Psoas muscle (tissue), 8 donors: ENCODE data around the gene TSPAN9. TPM values are rescaled to one million over a fixed set of nuclear protein-coding genes. Genes with fewer than 3 reads are reported as not detected.

Experiments
- ATAC-seq, 4 donors: fragments of 200-7000 bp; cut with Tn5 transposase; one replicate each; pipeline ENCODE4 v1.9.1; 2020; ENCODE audit warnings: moderate library complexity in 3 of 4, mild to moderate bottlenecking in 2 of 4
- DNase-seq, 2 donors: peaks; one replicate each; pipeline ENCODE4 v3.0.0-alpha.2; 2020
- H3K27ac ChIP-seq: fragments of 200-600 bp; one replicate; pipeline ENCODE4 v1.8.0; 2022
- H3K27me3 ChIP-seq, 3 donors: fragments of 200-600 bp in 1 of 3; one replicate each; pipeline versions ENCODE4 v1.6.1 to v1.8.0; 2013 to 2022; ENCODE audit warnings: low read length in 2 of 3, mild to moderate bottlenecking in 2 of 3, moderate library complexity in 1 of 3; ENCODE audit not compliant: insufficient read depth in 3 of 3
- H3K36me3 ChIP-seq, 2 donors: fragments of 200-600 bp in 1 of 2; one replicate each; pipeline versions ENCODE4 v1.6.1 to v1.8.0; 2013 to 2022; ENCODE audit warnings: low read depth in 1 of 2, mild to moderate bottlenecking in 1 of 2, moderate library complexity in 1 of 2; ENCODE audit not compliant: insufficient read depth in 1 of 2
- H3K4me1 ChIP-seq: fragments of 200-600 bp; one replicate; pipeline ENCODE4 v1.8.0; 2022
- H3K4me3 ChIP-seq: fragments of 200-600 bp; one replicate; pipeline ENCODE4 v1.8.0; 2022; ENCODE audit warnings: mild to moderate bottlenecking
- H3K9me3 ChIP-seq: fragments of 200-600 bp; one replicate; pipeline ENCODE4 v1.8.0; 2022
- CTCF ChIP-seq: fragments of 200-600 bp; IDR thresholded peaks from one replicate; pipeline ENCODE4 v1.8.0; 2022; ENCODE audit warnings: antibody characterized with exemption
- WGBS, 3 donors: extraction: QIAGEN DNeasy Blood & Tissue Kit; methylation state at CpG; one replicate each; pipeline versions ENCODE4 v1.1.6 to v1.1.7; 2013; 5-methylcytosine and 5-hydroxymethylcytosine counted together
- intact Hi-C, 2 donors: fragments of 100-400 bp; cut with DNase I; formaldehyde crosslinking; loops; one replicate each; pipeline versions ENCODE4 v1.11.0 to v1.14.2; 2022
- polyA plus RNA-seq, 3 donors: library from polyadenylated mRNA; stranded (reverse); fragments of 200-250 nt; gene quantifications; one replicate each; pipeline ENCODE4 v1.2.3, GENCODE V29; 2013
- total RNA-seq, 4 donors: library from RNA; stranded (reverse); fragmentation: NEBNext Ultra II Directional in 2 of 4; extraction: Animal tissue kit (Norgen Biotek cat#: 25700) in 2 of 4; gene quantifications; one replicate each; pipeline versions ENCODE4 v1.2.1 to v1.2.4, GENCODE V29; 2021 to 2023
- donor health status: healthy with polysubstance abuse.
- donor health status: DM: no; HTN: no; CAD: no; lungs with moderate emphysema.
- donor health status: Bipolar disorder and iron deficiency.
- donor health status: healthy.
- donor health status: DM: yes; HTN: yes; CAD: no.
- donor health status: DM: no; HTN: no; CAD: no.
- donor health status: DM: no; HTN: no; CAD: no.
- donor health status: DM: yes; HTN: yes; CAD: no.

TSPAN9 gene
- total and polyA plus RNA-seq, 7 donors, result 6.4 to 28.0 (median 11.6) TPM

DNA sequence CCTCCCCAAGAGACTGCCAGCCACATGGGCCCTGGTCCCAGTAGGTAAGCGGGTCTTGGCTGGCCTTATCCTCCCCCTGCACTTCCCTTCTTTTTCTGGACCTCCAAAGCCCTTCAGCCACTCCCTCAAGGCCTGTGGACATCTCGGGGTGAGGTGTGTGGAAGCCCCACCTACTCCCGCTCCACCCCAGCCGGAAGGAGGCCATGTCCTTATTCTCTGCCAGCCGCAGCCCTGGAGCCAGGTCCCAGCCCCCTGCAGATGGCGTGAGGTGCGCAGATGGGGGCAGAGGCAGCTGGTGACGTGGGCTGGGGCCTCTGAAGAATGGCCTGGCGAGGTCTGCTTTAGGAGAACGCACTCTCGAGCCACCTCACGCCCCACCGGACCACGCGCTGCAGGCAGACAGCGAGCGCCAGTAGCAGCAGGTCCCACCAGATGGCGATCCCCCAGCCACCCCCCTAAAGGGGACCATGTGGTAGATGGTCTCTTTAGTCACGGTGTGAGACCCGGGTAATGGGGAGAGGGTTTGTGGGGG lies 167.1 kb downstream of the TSPAN9 start:
- peaks cover 65% of the 10 kb centered on the region for H3K4me1 ChIP-seq
- intact Hi-C loops, result no loop called here

DNA sequence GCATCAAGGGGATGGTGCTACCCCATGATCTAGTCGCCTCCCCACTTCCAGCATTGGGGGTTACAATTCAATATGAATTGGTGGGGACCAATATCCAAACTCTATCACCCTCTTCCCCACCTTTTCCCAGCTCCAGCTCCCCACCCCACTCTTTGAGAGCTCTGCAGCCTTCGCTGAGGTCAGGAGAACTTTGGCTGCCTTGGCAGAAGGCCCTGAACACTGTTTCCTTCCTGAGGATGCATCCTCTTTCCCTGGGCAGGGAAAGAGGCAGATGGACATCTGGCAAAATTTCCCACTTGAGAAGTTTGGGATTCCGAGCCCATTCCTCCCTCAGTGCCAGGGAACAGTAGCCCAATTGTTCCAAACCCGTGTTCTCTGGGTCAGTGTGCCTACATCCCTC lies 169.1 kb downstream of the TSPAN9 start:
- no peaks in the 10 kb centered on the region for H3K9me3 ChIP-seq
- DNase-seq (no peak), ATAC-seq (no peak)
- H3K27me3 ChIP-seq, result no peaks in the 10 kb centered on the region
- no peak overlapping the region for H3K4me3 ChIP-seq
- no peak for TF ChIP-seq CTCF
- H3K4me1 ChIP-seq, result peaks cover 78% of the 10 kb centered on the region
- intact Hi-C loops, result no loop called here
- no peaks in the 10 kb centered on the region for H3K36me3 ChIP-seq
- no peak overlapping the region for H3K27ac ChIP-seq
- WGBS, 3 donors, result 58 to 63% (median 62%) methylated on average over 4 of the region's 4 CpGs

More for the DNA sequence above, 167.1 kb downstream of the TSPAN9 start:
- H3K9me3 ChIP-seq, result no peaks in the 10 kb centered on the region
- 87 to 91% (median 90%) methylated on average over 20 of the region's 20 CpGs for WGBS, 3 donors
- DNase-seq (no peak), ATAC-seq (no peak)
- no peak for TF ChIP-seq CTCF
- H3K4me3 ChIP-seq, result no peak overlapping the region
- H3K36me3 ChIP-seq, result no peaks in the 10 kb centered on the region
- H3K27me3 ChIP-seq, result no peaks in the 10 kb centered on the region
- H3K27ac ChIP-seq, result no peak overlapping the region

- no peaks in the 10 kb centered on the region for H3K27me3 ChIP-seq
- peaks cover 78% of the 10 kb centered on the region for H3K4me1 ChIP-seq
- H3K36me3 ChIP-seq, result no peaks in the 10 kb centered on the region
- TF ChIP-seq CTCF, result no peak
- no peak overlapping the region for H3K27ac ChIP-seq
- 24 to 56% (median 38%) methylated on average over 11 of the region's 11 CpGs for WGBS, 3 donors
- H3K4me3 ChIP-seq, result no peak overlapping the region
- no peak for ATAC-seq
- intact Hi-C loops, result no loop called here
- H3K9me3 ChIP-seq, result no peaks in the 10 kb centered on the region
- no peak for DNase-seq
Observed at GRCh38 chr12:3247077-3247476, 169.9 kb downstream of the TSPAN9 start.

GRCh38 chr12:3247629-3248161 lies 170.5 kb downstream of the TSPAN9 start:
- 81 to 84% (median 82%) methylated on average over 9 of the region's 9 CpGs for WGBS, 3 donors
- DNase-seq, result no peak

More at GRCh38 chr12:3247629-3248161, 170.5 kb downstream of the TSPAN9 start:
- Histone ChIP-seq H3K27me3 (no peaks in the 10 kb centered on the region), H3K4me3 (no peak overlapping the region), H3K36me3 (no peaks in the 10 kb centered on the region), H3K9me3 (no peaks in the 10 kb centered on the region), H3K27ac (no peak overlapping the region), H3K4me1 (peaks cover 76% of the 10 kb centered on the region)
- TF ChIP-seq CTCF, result no peak
- ATAC-seq, result no peak
- intact Hi-C loops, result no loop called here
